Osteocyte (in vitro differentiated cells): Measurements from ENCODE around the gene UBE2E1. TPM values are rescaled to one million over a fixed set of nuclear protein-coding genes. Genes with fewer than 3 reads are reported as not detected.

Experiments used
- DNase-seq: peaks from one replicate; pipeline ENCODE4 v3.0.0; 2021; ENCODE audit warnings: mixed read lengths; ENCODE audit not compliant: unreplicated experiment; ENCODE audit errors: extremely low spot score
- H3K27ac Mint-ChIP-seq: one replicate; pipeline ENCODE4 v1.8.0; 2021; ENCODE audit warnings: mild to moderate bottlenecking, mixed read lengths; ENCODE audit not compliant: unreplicated experiment
- H3K27me3 Mint-ChIP-seq: one replicate; pipeline ENCODE4 v1.8.0; 2021; ENCODE audit warnings: mixed read lengths; ENCODE audit not compliant: unreplicated experiment
- H3K36me3 Mint-ChIP-seq: one replicate; pipeline ENCODE4 v1.8.0; 2021; ENCODE audit warnings: mixed read lengths; ENCODE audit not compliant: unreplicated experiment
- H3K4me1 Mint-ChIP-seq: one replicate; pipeline ENCODE4 v1.8.0; 2021; ENCODE audit warnings: mixed read lengths; ENCODE audit not compliant: unreplicated experiment
- H3K4me3 Mint-ChIP-seq: one replicate; pipeline ENCODE4 v1.8.0; 2021; ENCODE audit warnings: mild to moderate bottlenecking, moderate library complexity, mixed read lengths; ENCODE audit not compliant: unreplicated experiment
- H3K9me3 Mint-ChIP-seq: one replicate; pipeline ENCODE4 v1.8.0; 2021; ENCODE audit warnings: mixed read lengths; ENCODE audit not compliant: unreplicated experiment
- CTCF ChIP-seq: fragments of 200-600 bp; sonication (generic); IDR thresholded peaks from 2 replicates; pipeline ENCODE4 v1.5.0; 2021; ENCODE audit warnings: antibody characterized with exemption, mild to moderate bottlenecking, moderate library complexity
- total RNA-seq: library from RNA; stranded (reverse); gene quantifications from 2 replicates; pipeline ENCODE4 v1.2.1, GENCODE V29; 2021

The UBE2E1 gene
- total RNA-seq, 1 donor from 2014 or later: 98.5 TPM

DNA sequence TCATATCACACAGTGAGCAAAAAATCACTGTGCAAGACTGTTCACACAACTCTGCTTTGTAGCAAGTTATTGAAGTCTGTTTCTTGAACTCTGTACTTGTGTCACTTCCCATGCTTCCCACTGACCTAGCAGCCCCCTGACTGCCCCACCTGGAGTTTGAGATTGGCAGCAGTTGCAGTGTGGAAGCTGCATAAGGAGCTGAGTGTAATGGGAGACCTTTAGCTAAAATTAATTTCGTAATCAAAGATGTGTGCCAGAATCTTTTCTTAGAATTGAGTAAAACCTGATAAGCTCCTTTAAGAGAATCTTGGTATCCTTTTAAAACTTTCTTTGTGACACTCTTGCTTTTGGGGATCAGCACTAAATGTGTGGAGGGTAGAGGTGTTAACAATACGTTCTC, 68.2 kb downstream of the UBE2E1 start:
- H3K36me3 Mint-ChIP-seq: peaks cover 4% of the 10 kb centered on the region
- H3K27me3 Mint-ChIP-seq: no peaks in the 10 kb centered on the region
- no peak for TF ChIP-seq CTCF
- no peaks in the 10 kb centered on the region for H3K9me3 Mint-ChIP-seq
- H3K4me1 Mint-ChIP-seq: peaks cover 37% of the 10 kb centered on the region
- DNase-seq: no peak
- no peak overlapping the region for H3K4me3 Mint-ChIP-seq
- H3K27ac Mint-ChIP-seq: no peak overlapping the region

GRCh38 chr3:23874359-23875112, 68.8 kb downstream of the UBE2E1 start:
- no peak for TF ChIP-seq CTCF
- Mint-ChIP-seq H3K27me3 (no peaks in the 10 kb centered on the region), H3K27ac (no peak overlapping the region), H3K9me3 (no peaks in the 10 kb centered on the region), H3K36me3 (peaks cover 8% of the 10 kb centered on the region), H3K4me3 (no peak overlapping the region), H3K4me1 (peaks cover 32% of the 10 kb centered on the region)
- no peak for DNase-seq

- no peaks in the 10 kb centered on the region for H3K27me3 Mint-ChIP-seq
- H3K27ac Mint-ChIP-seq: no peak overlapping the region
- DNase-seq: no peak
- H3K4me3 Mint-ChIP-seq: no peak overlapping the region
- H3K9me3 Mint-ChIP-seq: no peaks in the 10 kb centered on the region
- no peak for TF ChIP-seq CTCF
- peaks cover 8% of the 10 kb centered on the region for H3K36me3 Mint-ChIP-seq
- H3K4me1 Mint-ChIP-seq: peaks cover 32% of the 10 kb centered on the region
Observed at GRCh38 chr3:23875113-23875725, 69.5 kb downstream of the UBE2E1 start.

DNA sequence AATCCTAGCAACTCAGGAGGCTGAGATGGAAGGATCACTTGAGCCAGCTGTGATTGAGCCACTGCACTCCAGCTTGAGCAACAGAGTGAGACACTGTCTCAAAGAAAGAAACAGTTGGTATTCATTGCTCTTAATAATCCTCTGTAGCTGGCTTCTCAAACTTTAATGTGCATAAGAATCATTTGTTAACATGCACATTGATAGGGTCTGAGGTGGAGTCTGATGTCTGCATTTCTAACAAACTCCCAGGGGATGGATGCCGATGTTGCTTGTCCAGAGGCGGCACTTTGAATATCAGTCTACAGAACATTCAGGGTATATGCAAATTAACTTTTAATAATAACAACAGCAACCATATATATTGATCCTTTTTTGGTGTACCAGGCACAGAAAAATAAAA, 71.2 kb downstream of the UBE2E1 start:
- TF ChIP-seq CTCF: no peak
- no peaks in the 10 kb centered on the region for H3K9me3 Mint-ChIP-seq
- H3K27ac Mint-ChIP-seq: no peak overlapping the region
- H3K36me3 Mint-ChIP-seq: peaks cover 15% of the 10 kb centered on the region
- no peaks in the 10 kb centered on the region for H3K27me3 Mint-ChIP-seq
- no peak overlapping the region for H3K4me3 Mint-ChIP-seq
- DNase-seq: no peak
- peaks cover 32% of the 10 kb centered on the region for H3K4me1 Mint-ChIP-seq

DNA sequence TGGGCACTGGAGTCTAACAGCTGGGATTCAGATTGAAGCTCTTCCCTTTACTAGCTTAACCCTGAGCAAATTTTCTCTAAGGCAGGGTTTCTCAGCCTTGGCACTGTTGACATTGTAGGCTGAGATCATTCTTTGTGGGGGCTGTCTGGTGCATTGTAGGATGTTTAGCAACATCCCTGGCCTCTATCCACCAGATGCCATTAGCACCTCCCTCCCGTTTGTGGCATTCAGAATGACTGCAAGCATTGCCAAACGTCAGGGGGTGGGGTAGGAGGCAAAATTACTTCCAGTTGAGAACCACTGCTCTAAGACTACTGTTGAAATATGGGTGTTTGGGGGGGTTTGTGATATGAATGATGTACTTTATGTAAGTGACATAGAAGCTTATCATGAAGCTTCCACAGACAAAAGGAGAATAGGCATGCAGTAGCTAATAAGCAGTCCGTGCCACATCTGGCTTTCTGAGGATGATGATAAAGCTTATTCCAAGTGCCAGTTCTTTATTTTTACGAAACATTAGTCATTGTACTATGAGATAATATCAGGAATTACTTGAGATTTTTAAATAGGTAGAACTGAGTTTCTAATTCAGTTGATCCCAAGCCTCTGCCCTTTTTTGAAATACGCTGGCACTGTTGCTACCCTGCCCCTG, 71.7 kb downstream of the UBE2E1 start:
- Mint-ChIP-seq H3K9me3 (no peaks in the 10 kb centered on the region), H3K36me3 (peaks cover 17% of the 10 kb centered on the region), H3K27ac (no peak overlapping the region), H3K4me1 (peaks cover 32% of the 10 kb centered on the region), H3K27me3 (no peaks in the 10 kb centered on the region), H3K4me3 (no peak overlapping the region)
- TF ChIP-seq CTCF: no peak
- no peak for DNase-seq
